HG03521 (cell line): ENCODE results near the gene H1-8.
"Not testable (repeated sequence)": the region's sequence is repeated elsewhere in the genome, so short reads cannot be mapped to it uniquely, and the experiment has no call there.

ENCODE experiments used
- ATAC-seq: cut with Tn5 transposase; IDR thresholded peaks from one replicate; pipeline ENCODE4 v1.9.1; 2021; ENCODE audit warnings: mild to moderate bottlenecking, moderate library complexity; ENCODE audit not compliant: unreplicated experiment

The H1-8 gene

DNA sequence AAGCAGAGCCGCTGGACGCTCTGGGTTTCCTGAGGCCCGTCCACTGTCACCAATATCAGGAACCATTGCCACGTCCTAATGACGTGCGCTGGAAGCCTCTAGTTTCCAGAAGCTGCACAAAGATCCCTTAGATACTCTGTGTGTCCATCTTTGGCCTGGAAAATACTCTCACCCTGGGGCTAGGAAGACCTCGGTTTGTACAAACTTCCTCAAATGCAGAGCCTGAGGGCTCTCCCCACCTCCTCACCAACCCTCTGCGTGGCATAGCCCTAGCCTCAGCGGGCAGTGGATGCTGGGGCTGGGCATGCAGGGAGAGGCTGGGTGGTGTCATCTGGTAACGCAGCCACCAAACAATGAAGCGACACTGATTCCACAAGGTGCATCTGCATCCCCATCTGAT, 11.3 kb upstream of the H1-8 start:
- no peak for ATAC-seq

DNA sequence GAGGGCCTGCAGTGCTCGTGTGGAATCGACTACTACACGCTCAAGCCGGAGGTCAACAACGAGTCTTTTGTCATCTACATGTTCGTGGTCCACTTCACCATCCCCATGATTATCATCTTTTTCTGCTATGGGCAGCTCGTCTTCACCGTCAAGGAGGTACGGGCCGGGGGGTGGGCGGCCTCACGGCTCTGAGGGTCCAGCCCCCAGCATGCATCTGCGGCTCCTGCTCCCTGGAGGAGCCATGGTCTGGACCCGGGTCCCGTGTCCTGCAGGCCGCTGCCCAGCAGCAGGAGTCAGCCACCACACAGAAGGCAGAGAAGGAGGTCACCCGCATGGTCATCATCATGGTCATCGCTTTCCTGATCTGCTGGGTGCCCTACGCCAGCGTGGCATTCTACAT, 10.7 kb upstream of the H1-8 start:
- ATAC-seq, result no peak

DNA sequence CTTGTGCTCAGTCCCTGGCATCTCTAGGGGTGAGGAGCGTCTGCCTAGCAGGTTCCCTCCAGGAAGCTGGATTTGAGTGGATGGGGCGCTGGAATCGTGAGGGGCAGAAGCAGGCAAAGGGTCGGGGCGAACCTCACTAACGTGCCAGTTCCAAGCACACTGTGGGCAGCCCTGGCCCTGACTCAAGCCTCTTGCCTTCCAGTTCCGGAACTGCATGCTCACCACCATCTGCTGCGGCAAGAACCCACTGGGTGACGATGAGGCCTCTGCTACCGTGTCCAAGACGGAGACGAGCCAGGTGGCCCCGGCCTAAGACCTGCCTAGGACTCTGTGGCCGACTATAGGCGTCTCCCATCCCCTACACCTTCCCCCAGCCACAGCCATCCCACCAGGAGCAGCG, 9.6 kb upstream of the H1-8 start:
- no peak for ATAC-seq

DNA sequence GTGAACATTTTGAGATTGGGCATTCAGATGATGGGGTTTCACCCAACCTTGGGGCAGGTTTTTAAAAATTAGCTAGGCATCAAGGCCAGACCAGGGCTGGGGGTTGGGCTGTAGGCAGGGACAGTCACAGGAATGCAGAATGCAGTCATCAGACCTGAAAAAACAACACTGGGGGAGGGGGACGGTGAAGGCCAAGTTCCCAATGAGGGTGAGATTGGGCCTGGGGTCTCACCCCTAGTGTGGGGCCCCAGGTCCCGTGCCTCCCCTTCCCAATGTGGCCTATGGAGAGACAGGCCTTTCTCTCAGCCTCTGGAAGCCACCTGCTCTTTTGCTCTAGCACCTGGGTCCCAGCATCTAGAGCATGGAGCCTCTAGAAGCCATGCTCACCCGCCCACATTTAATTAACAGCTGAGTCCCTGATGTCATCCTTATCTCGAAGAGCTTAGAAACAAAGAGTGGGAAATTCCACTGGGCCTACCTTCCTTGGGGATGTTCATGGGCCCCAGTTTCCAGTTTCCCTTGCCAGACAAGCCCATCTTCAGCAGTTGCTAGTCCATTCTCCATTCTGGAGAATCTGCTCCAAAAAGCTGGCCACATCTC, 8.4 kb upstream of the H1-8 start:
- ATAC-seq, result no peak

DNA sequence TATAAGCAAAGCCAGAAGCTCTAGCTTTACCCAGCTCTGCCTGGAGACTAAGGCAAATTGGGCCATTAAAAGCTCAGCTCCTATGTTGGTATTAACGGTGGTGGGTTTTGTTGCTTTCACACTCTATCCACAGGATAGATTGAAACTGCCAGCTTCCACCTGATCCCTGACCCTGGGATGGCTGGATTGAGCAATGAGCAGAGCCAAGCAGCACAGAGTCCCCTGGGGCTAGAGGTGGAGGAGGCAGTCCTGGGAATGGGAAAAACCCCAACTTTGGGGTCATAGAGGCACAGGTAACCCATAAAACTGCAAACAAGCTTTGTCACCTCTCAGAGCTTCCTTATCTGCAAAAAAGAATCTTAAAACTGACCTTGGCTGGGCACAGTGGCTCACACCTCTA, 7.9 kb upstream of the H1-8 start:
- ATAC-seq, result no peak

DNA sequence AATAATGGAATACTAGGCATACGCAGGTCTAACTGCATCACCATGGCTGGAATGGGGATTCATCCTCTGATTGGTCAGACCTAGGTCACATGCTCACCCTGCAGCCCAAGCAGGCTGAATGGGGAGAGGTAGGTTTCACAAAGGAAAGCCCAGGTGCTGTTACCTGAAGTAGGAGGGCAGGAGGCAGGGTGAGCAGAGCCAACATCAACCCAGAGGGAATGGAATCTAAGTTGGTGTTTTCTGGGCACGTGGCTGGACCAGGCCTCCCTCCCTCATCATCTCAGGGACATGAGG, 6.7 kb upstream of the H1-8 start:
- ATAC-seq, result no peak

DNA sequence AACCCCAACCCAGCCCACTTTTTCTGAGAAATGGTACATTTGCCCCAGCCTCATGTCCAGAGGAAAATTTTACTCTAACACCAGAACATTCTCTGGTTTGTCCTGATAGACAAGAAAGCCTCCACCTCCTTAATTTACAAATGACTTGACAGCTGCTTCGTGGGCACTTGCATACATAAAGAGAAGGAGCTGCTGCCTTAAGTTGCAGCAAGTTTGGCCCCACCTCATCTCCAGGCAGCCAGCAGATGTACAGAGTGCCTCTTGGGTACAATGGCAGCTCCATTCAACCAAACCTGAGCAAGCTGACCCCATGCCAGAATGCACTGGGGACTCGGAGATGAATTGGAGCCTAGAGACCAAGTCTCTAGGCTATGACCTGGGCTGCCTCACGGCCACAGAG, 6.2 kb upstream of the H1-8 start:
- ATAC-seq, result no peak

DNA sequence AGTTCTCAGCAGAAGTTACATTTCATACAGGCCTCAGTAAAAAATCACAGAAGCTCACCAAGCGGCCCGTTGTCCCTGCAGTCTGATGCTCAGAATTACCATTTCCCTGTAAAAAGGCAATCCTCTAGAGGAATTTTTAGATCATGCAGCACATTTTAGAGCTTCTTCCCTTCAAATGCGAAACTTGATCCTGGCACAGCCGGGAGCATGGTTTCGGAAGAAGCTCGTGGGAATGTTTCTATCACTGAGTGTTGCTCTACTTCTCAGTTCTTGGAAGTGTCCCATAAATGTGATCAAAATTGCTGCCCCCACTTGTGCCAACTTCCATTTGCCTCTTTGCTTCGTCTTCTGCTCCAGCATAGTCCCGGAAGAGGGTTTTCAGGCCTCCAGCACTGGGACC, 3.8 kb upstream of the H1-8 start:
- ATAC-seq, result no peak

DNA sequence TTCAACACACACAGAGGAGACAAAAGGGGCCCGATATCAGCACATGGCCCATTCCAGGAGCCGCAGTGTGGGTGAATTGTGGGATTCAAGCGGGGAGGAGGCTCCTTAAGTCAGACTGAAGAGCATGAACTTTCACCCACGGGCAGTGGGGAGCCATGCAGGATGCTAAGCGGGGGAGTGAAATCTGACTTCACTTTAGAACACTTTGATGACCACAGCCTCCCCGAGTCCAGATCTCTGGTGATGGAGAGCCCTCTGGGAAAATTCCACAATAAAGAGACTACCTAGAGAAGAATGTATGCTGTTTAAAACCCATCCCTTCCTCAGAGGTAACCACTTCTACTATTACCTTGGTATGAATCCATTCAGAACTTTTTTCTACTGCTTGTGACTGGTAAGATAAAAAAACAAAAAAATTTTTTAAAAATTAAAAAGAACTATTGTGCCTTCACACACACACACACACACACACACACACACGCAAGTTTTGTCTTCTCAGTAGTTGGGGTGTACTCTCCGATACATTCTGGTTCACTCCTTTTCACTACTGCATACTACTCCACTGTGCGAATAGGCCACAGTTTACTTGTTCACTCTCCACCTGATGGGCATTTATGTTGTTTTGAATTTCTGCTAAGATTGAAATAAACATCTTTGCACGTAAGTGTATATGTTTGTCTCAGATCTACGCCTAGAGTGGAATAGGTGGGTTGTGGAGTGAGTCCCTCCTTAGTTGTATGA, 2.0 kb upstream of the H1-8 start:
- ATAC-seq, result no peak

DNA sequence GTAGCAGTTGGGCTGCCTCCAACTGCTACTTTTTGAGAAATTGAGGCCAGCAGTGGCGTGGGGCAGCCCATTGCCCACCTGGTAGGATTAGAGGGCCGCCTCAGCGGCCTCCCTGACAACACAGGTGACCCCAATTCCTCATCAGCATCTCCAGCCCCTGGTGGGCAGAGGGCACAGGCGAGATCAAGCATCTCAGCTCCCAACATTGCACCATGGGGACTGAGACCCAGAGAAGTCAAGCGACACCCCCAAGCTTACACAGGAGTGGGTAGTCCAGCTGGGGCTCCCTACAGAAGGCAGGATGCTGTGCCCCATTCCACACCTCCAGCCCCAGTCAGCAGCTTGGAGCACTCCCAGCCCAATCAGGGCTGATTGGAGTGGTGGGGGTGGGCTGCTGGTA, 228 bp upstream of the H1-8 start:
- no peak for ATAC-seq

DNA sequence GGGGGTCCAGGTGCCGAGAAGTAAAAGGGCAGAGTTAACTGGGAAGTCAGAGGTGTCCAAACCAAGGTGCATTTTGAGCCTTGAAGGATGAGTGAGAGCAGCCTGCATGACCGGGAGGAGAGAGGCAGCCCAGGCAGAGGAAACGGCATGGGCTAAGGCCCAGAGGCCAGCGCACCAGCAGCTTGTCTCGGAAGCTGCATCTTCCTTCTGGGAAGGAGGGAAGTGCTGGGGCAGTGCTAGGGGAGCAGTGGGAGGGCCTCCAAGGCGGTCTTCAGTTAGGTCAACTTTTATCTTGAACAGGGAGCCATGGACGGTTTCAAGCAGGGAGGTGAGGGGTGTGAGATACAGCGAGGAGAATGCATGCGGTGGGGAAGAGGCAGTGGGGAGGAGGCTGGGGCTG, 1.0 kb downstream of the H1-8 start:
- ATAC-seq, result no peak

DNA sequence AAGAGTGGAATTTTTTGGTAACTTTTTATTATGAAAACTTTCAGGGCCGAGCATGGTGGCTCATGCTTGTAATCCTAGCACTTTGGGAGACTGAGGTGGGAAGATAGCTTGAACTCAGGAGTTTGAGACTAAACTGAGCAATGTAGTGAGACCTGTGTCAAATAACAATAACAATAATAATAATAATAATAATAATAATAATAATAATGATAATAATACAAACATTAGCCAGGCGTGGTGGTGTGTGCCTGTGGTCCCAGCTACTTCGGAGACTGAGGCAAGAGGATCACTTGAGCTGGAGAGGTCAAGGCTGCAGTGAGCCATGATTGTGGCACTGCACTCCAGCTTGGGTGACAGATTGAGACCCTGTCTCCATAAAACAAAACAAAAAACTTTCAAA, 3.0 kb downstream of the H1-8 start:
- not testable (repeated sequence) for ATAC-seq

DNA sequence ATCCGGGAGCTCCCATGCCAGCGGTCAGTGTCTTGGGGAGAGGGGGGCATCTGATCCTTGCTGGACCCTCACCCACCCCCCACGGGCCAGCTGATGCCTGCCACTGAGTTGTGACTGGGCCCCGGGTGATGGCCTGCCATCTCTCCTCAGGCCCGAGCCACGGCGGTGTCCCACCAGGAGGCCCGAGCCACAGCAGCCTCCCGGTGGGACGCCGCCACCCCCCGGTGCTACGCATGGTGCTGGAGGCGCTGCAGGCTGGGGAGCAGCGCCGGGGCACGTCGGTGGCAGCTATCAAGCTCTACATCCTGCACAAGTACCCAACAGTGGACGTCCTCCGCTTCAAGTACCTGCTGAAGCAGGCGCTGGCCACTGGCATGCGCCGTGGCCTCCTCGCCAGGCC, 4.3 kb downstream of the H1-8 start:
- ATAC-seq, result no peak

DNA sequence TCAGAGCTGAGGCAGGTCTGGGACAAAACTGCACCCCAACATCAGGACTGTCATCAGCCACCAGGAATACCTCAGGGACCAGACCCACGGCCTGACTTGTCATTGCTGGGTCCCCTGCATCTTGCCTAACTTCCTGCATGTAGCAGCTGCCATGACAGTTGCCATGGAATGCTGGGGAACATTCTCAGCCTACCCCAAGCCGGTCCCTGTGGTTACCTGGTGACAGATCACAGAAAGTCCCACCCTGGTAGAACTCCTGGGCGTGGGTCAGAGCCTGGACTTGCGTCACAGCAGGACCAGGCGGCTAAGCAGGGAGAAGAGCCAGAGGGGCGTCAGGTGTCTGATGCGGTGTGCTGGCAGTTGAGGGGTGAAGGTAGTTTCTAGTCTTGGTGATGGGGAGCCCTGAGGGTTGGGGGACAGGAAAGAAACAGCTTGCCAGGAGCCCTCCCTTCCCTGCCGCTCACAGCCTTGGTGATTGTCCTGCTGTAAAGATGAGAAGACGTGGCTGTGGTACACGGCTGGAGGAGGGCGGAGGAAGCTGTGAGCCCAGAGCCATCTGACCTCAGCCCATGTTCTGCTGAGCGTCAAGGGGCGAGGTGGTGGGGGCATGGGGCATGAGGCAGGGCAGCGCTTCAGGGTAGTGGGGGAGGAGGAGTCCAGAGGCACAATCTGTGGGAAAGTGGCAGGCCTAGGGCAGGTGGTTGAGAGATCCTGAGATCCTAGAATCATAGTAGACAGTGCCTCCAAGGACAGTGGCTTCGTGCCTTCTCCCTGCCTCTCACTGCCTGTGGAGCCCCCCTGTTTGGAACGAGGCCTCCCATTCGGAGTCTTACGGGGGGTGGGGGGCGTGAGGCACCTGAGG, 5.4 kb downstream of the H1-8 start:
- no peak for ATAC-seq

DNA sequence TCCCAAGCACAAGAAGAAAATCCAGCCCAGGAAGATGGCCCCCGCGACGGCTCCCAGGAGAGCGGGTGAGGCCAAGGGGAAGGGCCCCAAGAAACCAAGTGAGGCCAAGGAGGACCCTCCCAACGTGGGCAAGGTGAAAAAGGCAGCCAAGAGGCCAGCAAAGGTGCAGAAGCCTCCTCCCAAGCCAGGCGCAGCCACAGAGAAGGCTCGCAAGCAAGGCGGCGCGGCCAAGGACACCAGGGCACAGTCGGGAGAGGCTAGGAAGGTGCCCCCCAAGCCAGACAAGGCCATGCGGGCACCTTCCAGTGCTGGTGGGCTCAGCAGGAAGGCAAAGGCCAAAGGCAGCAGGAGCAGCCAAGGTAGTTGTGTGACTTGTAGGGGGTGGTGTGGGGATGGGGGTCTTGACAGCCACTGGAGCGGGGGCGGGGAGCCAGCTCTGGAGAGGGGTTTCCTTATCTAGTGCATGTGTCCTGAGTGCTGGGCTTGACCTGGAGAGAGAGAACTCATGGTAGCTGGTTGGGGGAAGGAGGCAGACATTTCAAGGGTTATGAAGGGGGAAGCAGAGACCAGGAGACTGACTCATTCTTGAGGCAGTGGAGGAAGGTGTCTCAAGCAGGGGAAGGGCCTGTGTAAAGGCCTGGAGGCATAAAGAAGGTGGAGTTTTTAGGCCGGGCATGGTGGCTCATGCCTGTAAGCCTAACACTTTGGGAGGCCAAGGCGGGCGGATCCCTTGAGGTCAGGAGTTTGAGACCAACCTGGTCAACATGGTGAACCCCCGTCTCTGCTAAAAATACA, 6.2 kb downstream of the H1-8 start:
- no peak for ATAC-seq

DNA sequence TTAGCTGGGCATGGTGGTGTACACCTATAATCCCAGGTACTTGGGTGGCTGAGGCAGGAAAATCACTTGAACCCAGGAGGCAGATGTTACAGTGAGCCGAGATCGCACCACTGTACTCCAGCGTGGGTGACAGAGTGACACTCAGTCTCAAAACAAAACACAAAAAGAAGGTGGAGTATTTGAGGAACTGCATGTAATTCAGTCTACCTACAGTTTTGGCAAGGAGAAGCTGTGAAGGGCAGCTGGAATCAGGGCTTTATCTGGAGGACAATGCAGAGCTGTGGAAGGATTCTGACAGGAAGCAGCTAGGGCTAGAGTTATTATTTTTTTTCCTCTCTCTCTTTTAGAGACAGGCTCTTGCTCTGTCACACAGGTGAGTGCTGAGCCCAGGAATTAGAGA, 6.8 kb downstream of the H1-8 start:
- no peak for ATAC-seq

DNA sequence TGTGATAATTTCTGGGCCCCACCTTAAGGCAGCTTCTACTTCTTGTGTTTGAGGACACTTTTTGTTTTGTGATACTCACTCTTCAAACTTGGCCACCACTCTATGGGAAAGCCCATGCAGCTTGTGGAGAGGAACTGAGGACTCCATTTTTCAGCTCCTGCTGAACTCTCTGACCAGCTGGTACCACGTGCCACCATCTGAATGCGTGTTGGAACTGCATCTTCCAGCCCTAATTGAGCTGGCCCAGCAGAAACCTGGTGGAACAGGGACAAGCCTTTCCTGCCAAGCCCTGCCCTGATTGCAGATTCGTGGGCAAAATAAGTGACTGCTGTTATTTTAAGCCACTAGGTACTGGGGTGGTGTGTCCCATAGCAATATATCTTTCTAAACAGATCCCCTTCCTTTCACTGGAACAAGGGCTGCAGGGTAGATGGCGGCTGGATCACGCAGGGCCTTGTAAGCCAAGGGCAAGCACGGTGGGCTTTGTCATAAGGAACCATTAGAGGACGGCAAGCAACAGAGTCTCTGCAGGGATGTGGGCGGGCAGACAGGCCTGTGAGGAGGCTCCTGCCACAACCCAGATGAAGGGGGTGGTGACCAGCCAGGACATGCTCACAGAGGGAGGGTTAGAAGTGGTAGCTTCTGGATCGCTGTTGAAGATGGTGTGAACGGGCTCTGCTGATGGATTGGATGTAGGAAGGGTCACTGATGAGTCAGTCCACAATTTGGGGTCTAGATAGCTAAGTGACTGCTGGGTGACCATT, 9.5 kb downstream of the H1-8 start:
- no peak for ATAC-seq

DNA sequence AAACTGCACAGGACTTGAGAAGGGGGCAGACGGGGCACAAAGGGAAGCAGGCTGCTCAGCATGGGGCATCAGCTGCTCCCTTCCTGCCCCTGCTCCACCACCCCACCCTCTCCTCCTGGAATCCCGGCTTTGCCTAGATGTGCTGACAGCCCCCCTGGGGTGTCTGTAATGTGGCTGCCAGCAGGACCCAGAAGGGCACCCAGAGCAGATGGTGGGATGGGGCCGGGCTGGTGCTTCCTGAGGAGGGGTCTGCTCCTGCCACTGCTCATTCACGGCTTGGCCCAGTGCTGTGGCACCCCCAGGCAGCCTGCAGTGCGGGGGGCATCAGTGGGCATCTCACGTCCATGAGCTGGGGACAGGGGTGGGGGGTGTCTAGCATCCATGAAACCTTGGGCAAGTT, 10.2 kb downstream of the H1-8 start:
- no peak for ATAC-seq

DNA sequence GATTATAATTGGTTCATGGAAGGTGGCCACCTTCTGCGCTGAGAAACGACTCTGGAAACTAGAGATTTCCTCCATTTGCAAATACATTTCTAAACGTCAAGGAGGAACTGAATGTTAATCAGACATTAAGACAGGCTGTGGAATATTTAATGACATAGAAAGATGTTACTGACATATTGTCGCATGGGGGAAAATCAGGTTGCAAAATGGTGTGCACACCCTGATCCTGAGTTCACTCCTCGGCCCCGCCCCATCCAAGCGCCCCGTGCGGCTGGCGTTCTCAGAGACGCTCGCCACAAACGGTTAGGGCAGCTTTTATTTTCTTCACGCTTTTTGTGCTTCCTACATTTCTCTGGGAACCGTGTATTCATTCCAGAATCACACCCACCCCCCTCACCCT, 10.7 kb downstream of the H1-8 start:
- no peak for ATAC-seq

DNA sequence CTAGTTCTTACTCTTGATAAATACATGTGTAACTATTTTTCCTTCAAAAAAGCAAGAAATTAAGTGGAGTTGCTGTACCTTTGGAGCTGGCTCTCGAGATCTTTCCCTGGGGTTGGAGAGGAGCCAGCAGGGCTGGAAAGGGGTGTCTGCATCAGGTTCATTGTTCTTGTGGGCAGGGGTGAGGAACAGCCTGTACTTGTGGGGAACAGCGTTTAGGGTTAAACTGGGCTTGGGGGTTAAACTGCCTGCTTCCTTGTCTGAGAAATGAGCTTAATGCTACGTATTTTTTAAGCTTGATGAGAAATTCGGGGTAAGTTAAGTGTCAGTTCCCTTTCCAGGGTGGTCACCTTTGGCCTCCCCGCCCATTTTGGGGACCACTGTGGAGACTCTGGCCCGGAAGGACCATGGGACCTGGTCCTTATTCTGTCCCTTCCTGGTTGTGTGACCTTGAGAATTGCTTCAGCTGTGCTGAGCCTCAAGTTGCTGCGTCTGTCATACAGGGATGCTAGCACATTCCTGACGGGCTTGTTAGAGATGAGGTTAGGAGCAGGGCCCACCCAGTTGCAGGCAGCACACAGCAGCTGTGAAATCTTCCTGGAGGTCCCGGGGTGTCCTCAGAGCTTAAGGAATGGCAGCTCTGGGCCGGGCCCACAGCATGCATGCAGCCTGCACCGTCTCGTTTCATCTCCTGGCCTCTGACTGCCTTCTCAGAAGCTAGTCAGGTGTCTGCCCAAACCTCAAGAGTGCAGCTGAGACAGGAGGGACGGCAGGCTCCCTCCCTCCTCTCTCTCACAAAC, 11.6 kb downstream of the H1-8 start:
- ATAC-seq, result no peak
